Renal cortical epithelial cell (primary cell): ENCODE data around the gene TMEM38B. TPM values are rescaled to one million over a fixed set of nuclear protein-coding genes. Genes with fewer than 3 reads are reported as not detected.

Source experiments
- DNase-seq: peaks from one replicate; pipeline ENCODE4 v3.0.0-alpha.2; 2011; ENCODE audit warnings: low read depth
- total RNA-seq: library from RNA; depleted of rRNA; stranded (reverse); fragments of >200 nt; gene quantifications from 2 replicates; pipeline ENCODE4 v1.2.3, GENCODE V29; 2014

TMEM38B gene, protein sequence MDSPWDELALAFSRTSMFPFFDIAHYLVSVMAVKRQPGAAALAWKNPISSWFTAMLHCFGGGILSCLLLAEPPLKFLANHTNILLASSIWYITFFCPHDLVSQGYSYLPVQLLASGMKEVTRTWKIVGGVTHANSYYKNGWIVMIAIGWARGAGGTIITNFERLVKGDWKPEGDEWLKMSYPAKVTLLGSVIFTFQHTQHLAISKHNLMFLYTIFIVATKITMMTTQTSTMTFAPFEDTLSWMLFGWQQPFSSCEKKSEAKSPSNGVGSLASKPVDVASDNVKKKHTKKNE
- 12.6 and 18.2 TPM in 2 replicates for total RNA-seq

DNA sequence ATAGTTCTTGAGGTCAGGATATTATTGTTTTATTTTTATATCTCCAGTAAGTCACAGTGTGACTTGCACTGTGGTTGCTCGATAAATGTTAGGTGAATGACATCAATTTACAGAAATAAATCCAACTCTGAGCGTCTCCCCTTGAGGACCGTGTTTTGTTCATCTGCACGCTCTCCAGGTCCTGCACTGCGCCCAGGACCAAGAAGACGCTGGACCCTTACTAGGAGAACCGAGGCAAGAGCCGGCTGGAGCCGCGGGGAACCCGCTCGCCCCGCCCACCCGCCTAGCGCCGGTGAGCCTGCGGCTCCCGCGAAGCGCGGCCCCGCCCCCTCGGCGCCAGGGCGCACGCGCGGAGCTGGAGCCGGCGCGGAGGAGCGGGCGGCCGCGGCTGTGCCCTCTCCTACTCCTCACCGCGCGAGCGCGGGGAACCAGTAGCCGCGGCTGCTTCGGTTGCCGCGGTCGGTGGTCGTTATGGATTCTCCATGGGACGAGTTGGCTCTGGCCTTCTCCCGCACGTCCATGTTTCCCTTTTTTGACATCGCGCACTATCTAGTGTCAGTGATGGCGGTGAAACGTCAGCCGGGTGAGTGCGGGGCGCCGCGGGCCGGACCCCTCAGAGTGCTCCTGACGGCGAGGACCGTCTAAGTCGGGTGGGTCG is at the start of gene TMEM38B:
TSS of gene TMEM38B (plus strand) at position 352 of the 658 bp plus-strand sequence. CDS start at position 472, 120 bp downstream.
- peak; percentile 50 for DNase-seq

DNA sequence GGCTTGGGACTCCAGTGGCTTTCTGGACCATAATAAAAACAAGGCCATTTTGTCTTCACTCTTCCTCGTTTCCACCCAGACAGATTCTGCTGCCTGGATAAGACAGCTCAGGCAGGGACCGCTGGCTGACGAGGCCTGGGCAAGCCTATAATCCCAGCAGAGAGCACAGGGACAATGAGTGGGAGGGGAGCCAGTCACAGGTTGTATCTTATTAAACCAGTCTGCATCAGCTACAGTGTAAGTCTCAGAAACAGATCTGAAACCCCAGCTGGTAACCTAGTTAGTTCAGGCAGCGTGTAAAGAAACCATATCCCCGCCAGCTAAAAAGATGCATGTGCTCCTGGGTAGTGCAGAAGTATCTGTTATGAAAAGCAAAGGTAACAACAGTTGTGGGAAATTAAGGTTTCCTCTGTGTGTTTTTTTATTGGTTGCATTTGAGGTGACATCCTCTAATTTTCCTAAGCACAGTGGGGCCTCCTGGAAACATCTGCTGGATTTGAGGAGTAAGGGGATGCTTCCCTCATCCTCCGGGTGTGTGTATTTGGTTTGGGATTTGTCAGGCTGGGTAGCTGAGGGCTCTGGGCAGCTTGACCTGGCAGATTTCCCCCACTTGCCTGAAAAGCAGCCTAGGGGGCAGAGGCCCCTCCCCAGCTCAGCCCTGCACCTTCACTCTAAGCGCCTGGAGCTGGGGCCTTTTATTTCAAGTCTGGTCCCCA is 47.3 kb upstream of the TMEM38B start:
- no peak for DNase-seq

DNA sequence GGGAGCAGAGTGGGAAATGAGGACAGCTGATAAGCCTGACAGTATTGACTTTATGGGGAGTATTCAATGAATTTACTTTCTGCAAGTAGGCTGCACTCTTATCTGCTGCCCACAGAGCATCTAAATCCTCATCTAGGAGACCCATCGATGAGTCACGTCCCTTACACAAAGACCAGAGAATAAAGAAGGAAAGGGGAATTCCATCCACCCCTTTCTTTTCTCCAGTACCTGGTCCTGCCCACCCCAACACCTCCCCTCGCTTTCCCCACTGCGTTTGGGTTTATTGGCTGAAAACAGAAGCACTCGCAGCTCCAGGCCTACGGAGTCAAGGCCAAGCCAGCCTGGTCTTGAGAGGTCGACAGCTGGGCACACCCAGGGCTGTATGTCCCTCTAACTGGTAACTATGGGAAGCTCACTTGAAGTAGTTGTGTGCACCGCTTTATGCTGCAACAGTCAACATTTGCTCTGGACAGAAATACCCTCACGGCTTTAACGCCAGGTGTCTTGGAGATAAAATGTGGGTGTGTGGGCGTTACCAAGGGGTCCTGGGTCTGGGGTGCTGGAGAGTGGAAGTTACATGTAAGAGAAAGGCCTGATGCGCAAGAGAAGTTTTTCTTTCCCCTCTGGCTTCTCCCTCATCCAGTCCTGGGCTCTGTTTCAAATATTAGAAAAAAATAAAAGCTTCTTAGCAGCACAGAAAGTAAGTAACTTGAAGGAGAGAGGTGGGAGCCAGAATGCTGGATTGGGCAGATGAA is 46.6 kb upstream of the TMEM38B start:
- no peak for DNase-seq

DNA sequence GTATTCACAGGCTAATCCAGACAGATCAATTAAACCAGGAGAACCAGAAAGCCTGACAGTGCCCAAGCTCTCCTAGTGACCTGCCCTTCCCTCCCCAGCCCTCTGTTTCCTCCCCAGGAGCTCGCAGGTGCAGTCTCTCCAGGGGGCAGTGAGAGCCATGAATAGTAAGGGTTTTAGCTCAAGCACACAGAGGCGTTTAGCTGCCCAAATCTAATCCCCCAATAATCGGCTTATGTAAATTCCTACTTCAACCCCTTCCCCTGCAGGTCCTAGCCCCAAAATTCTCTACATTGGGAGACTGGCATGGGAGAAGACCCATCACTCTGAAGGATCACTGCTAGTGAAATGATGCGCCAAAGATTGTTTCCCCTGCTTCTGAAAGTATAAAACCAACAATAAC is 42.5 kb upstream of the TMEM38B start:
- DNase-seq = no peak

DNA sequence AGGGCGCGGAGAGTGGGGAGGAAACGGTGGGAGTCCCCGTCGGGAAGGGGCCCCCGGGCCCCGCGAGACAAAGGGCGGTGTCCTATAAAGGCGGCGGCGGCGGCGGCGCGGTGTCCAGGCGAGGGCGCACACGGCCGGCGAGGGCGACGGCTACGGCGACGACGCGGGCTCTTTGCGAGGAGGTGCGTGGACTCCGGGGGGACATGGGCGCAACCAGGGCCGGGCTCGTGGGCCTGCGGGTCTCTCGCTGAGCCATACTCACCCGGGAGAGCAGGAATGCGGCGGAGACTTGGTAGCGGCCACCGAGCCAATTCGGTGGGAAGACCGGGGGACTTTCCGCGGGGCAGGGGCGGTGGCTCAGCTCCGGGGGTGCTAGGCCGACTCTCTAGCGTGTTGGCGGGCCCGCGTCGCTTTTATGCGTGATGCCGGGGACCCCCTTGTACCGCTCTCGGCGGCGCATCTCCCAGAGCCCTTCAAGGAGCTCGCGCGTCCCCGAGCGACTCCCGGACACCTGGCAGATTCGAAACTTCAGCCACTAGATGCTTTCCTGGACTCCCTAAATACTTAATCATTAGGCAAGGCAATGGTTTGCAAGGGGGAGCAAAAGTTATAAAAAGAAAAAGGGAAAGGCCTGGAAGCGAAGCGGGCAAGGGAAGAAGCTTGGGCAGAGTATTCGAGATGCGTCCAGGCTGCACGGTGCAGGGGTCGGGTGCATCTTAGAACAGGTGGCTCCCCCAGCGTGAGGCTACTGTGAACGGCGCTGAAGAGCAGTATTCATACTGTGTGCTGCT is 38.0 kb upstream of the TMEM38B start:
- no peak for DNase-seq

DNA sequence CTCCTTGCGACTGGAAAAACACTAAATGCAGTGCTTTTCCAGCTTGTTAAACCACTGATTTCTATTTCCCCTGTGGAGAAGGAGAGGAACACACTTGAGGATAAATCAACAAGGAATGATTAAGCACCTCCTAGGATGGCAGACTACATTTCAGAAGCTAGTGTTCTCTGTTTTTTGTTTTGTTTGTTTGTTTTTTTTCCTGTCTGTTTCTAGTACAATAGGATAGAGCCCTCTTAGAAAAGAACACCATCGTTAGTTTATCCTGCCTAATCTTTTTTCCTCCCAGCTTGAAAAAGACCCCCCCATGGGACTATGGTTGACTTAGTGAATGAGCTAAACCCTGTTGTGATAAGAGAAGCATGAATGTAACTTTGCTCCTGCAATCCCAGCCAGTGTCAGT is 36.0 kb upstream of the TMEM38B start:
- no peak for DNase-seq

DNA sequence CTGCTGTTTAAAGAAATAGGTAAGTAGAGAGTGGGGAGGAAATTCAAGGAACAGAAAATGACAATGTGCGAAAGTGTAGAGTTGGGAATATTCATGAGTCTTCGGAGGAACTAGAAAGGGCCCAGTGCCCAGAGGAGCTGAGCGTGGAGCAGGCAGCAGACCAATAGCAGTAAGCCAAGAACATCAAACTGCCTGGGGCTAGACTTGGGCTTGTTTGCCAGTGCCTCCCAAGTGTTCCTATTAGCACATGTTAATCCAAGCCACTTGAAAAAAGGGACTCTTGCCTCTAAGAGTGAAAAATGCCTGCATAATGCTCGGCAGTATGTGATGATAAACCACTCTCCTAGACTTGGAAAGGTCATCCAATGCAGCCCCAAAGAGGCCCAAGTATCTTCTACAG is 33.3 kb upstream of the TMEM38B start:
- no peak for DNase-seq

DNA sequence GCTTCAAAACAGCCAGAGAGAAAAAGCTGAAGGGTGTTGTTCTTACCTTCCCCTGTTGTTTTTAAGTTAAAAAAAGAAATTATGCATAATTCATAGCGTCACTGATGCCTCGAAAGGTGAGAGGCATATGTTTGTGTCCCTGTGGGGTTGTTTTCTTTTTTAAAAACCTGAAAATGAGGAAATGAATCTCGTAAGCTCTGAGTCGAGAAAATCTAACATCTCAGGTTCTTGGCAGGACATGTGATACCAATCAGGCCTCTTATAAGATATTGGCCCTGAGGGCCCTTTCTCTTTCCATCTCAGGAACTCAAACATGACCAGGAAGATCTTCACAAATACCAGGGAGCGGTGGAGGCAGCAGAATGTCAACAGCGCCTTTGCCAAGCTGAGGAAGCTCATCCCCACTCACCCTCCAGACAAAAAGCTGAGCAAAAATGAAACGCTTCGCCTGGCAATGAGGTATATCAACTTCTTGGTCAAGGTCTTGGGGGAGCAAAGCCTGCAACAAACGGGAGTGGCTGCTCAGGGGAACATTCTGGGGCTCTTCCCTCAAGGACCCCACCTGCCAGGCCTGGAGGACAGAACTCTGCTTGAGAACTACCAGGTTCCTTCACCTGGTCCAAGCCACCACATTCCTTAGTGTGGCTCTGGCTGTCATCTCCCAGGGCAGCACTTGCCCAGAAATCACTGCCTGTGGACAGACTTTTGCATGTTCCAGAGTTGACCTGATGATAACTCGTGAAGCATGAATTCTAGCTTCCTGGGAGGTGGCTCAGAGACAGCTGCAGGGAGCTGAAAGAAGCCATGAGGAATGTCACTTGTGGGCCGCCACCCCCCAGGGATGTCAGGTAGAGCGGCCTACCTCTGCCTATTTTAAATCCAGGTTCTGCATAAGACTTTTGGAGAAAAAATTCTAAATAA is 31.9 kb upstream of the TMEM38B start, which contains the start of gene TAL2:
TSS of gene TAL2 (plus strand) at position 274 of the 921 bp plus-strand sequence. CDS start at position 314, 40 bp downstream.
- no peak for DNase-seq

DNA sequence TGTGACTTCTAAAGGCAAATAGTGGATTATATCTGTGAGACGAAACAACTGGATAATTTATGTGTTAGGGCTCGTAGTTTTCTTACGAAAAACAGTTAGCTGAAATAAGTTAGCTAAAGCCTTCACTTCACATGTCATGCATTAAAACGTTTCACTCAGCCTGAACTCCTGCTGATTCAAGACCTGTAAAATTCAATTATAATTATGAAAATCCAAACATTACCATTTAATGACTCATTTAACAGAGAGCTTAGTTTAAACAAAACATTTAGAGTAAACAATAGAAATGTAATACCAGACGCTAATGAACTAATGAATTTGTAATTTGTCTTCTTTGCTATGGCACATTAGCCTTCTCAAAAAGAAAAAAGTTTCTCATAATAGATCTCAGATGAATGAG is 30.4 kb upstream of the TMEM38B start:
- DNase-seq = no peak

DNA sequence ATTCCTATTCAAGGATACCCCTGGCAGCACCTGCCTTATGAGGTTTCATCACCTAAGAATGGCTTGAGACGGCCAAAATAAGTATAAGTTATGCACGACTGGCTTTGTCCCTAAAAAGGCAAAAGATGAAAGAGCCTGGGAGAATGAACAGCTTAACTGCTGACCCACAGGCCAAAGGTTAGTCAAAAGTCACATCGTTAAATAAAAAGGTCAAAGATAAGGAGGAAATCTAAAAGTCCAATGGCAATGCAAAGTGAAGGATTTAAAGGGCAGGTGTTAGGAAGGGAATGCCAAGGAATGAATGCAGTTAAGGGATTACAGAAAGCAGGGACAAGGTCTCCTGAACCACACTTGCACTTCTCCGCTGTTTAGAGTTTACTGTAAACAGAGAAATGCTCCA is 26.5 kb upstream of the TMEM38B start:
- no peak for DNase-seq

DNA sequence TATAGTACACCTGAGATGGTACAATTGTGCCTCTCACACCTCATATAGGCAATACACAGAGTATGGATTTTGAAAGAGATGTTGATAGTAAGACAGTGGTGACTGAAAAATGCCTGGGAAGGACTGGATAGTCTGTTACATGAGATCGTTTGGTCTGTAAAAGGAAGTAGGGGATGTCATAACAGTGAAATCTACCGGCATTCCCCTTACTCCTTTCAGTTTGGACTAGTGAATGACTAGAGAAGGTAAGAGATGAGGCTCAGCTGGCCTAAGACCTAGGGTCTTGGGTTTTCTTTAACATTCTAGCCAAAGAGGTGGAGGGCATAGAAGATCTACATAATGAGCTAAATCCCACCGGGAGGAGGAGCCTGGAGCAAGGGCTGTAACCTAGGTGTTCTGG is 24.0 kb upstream of the TMEM38B start:
- DNase-seq = no peak

DNA sequence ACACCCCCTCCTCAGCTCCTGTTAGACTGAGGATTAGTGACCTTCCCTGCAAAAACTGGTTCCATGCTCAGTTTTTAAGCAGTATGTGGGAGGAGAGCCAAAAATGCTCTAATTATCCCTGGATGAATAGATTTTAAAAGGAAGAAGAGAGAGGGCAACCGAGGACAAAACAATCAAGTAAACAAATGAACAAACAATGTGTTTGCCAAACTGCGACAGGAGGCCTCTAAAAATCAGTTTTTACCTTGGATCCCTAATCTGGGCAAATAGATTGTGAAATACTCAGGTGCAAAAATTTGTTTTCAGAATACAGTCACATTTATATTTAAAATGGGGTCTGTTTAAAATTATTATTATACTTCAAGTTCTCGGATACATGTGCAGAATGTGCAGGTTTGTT is 23.6 kb upstream of the TMEM38B start:
- DNase-seq = no peak

DNA sequence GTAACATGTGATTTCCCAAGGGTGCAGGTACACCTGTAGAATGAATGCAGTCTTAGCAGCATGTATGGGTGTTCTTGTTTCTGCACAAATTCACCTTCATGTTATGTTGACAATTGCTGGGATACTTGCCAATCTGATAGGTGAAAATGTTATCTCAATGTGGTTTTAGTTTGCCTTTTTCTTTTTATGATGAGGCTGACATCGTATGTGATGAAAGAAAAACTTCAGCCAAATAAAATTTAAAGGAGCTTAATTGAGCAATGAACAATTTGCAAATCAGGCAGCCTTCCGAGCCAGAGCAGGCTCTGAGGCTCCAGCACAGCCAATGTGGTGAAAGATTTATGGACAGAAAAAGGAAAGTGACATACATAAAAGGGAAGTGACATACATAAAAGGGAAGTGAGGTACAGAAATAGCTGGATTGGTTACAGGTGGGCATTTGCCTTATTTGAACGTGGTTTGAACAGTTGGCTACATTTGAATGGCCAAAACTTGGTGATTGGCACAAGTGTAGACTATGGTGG is 21.6 kb upstream of the TMEM38B start:
- no peak for DNase-seq

DNA sequence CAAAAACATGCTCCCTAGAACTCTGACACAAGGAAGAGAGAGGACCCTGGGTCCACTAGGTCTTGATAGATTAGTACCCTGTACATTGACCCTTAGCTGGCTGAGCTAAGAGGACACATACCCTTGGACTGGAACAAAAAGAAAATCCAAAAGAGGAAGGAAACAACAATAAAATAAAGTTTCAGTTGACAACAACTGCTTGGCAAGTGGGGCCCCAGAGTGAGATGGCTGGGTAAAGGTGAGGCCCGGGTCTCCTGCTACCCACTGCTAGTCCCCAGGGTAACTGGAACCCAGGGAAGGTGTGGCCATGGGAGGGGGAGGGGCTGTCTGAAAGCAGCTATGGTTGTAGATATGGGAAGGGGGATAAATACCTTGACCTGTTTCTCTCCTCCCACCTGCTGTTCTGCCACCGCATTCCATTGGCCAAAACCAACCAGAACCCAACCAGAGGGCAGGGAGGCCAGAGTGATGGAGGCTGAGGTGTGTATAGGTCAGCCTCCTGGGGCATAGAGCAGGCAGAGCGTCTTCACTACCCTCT is 20.4 kb upstream of the TMEM38B start:
- DNase-seq = no peak

DNA sequence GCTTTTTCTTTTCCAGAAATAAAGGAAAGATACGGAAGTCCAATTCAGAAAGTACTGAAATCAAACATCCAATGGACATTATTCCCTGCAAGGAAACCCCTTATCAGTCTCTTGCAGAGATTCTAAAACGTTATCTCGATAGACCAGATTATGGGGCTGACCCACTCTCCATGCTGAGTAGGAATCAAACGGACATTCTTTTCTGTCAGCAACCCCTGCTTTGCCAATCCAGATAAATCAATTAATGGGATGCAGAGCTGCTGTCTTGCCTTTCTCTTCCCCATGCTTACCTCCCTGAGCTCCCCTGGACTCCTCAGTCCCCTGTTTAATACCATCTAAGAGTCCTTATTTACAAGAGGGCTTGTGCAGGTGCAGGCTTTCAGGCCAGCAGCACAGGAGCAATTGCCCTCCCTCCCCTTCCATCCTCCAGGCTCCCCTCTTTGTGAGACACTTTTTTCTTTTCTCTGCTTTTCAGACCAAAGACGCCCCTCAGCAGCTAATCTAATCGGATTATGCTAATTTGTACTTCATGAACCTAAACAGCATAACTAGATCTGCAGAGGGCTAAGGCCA is 17.9 kb upstream of the TMEM38B start:
- DNase-seq = no peak

DNA sequence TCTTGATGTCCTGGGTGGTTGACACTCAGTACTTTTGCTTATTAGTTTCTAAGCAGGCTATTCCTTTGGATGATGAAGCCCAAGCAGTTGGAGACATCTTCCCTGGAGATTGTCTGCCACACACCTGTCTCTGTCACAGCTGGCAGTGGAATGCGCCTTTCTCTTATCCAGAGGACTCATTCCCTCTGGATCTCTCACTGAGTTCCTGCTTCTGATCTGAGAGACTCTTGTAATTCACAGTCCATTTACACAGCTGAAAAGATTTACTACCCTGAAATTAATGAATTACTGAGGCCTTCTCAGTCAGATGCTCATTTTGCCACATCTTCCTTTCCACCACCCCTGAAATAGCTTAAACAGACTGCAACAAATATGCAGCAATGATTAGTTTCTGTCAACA is 16.2 kb upstream of the TMEM38B start:
- peak; percentile 38 for DNase-seq

DNA sequence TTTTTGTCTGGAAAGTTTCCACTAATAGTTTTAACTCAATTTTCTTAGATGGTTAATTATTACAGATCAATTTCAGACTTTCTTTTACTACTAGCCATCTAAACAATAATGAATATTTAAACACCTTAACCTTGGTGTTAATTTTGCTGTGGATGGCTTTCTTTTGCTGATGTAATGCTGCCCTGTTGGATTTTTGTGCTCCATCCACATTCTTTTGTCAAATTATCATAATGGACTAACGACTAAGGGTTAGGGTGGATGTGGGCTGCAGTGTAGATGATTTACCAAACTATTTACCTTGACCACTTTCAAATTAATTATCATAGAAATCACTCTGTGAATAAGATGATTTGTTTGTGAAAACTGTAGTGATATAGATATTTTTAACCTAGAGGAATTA is 15.6 kb upstream of the TMEM38B start:
- peak; percentile 78 for DNase-seq

DNA sequence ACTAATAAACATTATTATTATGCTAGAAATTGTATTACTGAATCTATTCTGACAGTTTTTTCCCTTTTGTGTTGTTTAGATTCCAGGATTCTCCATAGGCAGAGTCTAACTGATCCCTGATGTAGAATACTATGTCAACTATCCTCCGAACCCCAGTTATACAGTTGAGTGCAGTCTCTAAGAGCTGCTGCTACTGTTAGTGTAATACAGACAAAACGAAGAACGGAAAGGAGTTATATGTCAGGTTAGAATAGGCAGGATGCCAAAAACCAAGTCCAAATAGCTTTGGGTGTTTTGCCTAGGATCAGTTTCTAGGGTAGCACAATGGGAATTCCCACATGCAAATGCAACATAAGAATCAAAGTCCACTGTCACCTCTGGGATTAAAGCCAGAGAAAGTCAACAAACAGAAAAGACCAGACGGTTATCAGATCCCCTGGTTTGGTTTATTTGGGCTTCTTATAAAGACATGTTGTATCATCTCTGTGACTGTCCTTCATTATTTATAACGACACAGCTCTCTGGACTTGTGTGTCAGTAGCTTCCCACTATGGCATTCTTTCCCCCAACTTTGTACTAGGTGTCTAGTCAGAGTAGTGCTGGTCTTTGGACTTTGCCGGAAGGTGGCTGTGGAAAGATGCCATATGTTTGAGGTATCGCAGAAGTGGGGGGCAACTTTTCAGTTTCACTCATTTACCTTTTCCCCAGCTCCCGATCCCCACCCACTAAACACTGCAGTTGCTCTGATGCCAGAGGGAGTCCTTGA is 14.9 kb upstream of the TMEM38B start:
- DNase-seq = peak; percentile 62

DNA sequence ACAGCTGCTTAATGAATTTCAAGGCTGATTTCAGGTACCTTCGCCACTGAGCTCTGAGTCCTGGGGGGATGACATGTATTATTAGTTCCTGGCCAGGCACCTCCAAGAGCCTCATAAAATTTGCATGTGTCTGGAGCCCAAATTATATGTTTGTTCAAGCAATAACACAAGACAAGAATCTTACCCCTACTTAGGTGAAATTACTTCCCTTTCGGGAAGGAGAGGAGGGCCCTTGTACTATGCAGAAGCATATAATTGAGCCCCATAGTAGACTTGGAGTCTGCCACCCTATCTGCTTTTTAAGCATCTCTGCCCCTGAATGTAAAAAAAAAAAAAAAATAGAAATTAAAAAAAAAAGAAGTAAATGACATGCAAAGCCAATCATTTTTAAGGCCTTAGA is 13.0 kb upstream of the TMEM38B start:
- no peak for DNase-seq
